ENCODE measurements around the gene COX19. TPM values are rescaled to one million over a fixed set of nuclear protein-coding genes. Genes with fewer than 3 reads are reported as not detected.

Gene COX19
- polyA plus RNA-seq, 1 donor from 2014 or later, result 16.0 TPM

GRCh38 chr7:1011297-1012003 lies 36.1 kb upstream of the COX19 start:
- peaks cover 11% of the 10 kb centered on the region for H3K36me3 ChIP-seq (ENCODE audit: insufficient read depth, low read length)
- no peaks in the 10 kb centered on the region for H3K9me3 ChIP-seq (ENCODE audit: low read length)
- no peak overlapping the region for H3K4me3 ChIP-seq (ENCODE audit: low read length)
- H3F3A ChIP-seq (ENCODE audit: insufficient read depth, low read length, poor library complexity, severe bottlenecking), result no peaks in the 10 kb centered on the region
- no peak overlapping the region for H3K4me2 ChIP-seq (ENCODE audit: low read length)
- no peak overlapping the region for H3K27ac ChIP-seq (ENCODE audit: low read length)
- H3K79me2 ChIP-seq (replicated peaks; ENCODE audit: insufficient read depth, low read length), result peaks cover 5% of the 10 kb centered on the region
- no peak overlapping the region for H3K9ac ChIP-seq (ENCODE audit: low read length)
- TF ChIP-seq EP300 (conservative IDR thresholded peaks at IDR 0.05; ENCODE audit: poor library complexity, severe bottlenecking) (no peak), RAD21 (conservative IDR thresholded peaks at IDR 0.05) (no peak), POLR2AphosphoS5 (IDR thresholded peaks at IDR 0.05) (no peak)
- TF ChIP-seq, protein P1, sequence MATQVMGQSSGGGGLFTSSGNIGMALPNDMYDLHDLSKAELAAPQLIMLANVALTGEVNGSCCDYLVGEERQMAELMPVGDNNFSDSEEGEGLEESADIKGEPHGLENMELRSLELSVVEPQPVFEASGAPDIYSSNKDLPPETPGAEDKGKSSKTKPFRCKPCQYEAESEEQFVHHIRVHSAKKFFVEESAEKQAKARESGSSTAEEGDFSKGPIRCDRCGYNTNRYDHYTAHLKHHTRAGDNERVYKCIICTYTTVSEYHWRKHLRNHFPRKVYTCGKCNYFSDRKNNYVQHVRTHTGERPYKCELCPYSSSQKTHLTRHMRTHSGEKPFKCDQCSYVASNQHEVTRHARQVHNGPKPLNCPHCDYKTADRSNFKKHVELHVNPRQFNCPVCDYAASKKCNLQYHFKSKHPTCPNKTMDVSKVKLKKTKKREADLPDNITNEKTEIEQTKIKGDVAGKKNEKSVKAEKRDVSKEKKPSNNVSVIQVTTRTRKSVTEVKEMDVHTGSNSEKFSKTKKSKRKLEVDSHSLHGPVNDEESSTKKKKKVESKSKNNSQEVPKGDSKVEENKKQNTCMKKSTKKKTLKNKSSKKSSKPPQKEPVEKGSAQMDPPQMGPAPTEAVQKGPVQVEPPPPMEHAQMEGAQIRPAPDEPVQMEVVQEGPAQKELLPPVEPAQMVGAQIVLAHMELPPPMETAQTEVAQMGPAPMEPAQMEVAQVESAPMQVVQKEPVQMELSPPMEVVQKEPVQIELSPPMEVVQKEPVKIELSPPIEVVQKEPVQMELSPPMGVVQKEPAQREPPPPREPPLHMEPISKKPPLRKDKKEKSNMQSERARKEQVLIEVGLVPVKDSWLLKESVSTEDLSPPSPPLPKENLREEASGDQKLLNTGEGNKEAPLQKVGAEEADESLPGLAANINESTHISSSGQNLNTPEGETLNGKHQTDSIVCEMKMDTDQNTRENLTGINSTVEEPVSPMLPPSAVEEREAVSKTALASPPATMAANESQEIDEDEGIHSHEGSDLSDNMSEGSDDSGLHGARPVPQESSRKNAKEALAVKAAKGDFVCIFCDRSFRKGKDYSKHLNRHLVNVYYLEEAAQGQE (IDR thresholded peaks at IDR 0.05; ENCODE audit: borderline replicate concordance), result no peak
- H3K9me2 ChIP-seq (ENCODE audit: insufficient read depth, low read length), result no peaks in the 10 kb centered on the region
- H4K20me1 ChIP-seq (ENCODE audit: insufficient read depth), result peaks cover 11% of the 10 kb centered on the region
- no peak overlapping the region for H2AFZ ChIP-seq (ENCODE audit: low read depth, low read length)
- H3K27me3 ChIP-seq (ENCODE audit: insufficient read depth, low read depth, low read length), result no peaks in the 10 kb centered on the region

DNA sequence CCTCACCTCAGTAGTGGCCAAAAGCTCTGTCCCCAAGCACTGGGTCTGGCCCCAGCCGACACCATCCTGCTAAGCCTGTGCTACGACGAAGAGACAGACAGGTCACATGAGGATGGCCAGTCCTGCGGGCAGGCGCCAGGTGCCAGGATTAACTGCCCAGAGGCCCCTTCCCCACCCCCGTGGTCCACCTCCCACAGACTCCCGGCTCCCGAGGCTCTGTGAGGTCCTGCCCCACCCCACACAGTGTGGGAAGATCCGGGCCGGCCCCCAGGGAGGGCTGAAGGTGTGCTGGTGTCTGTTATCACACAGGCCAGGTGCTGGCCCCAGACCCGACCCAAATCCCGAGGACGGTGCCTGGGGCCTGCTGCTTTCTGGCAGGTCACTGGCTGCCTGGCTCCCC lies 34.9 kb upstream of the COX19 start:
- no peak overlapping the region for H3K27ac ChIP-seq (ENCODE audit: low read length)
- H3K36me3 ChIP-seq (ENCODE audit: insufficient read depth, low read length), result peaks cover 11% of the 10 kb centered on the region
- no peak overlapping the region for H2AFZ ChIP-seq (ENCODE audit: low read depth, low read length)
- H3F3A ChIP-seq (ENCODE audit: insufficient read depth, low read length, poor library complexity, severe bottlenecking), result no peaks in the 10 kb centered on the region
- H3K4me3 ChIP-seq (ENCODE audit: low read length), result no peak overlapping the region
- H3K27me3 ChIP-seq (ENCODE audit: insufficient read depth, low read depth, low read length), result no peaks in the 10 kb centered on the region
- no peak overlapping the region for H3K4me2 ChIP-seq (ENCODE audit: low read length)
- peaks cover 11% of the 10 kb centered on the region for H4K20me1 ChIP-seq (ENCODE audit: insufficient read depth)
- no peaks in the 10 kb centered on the region for H3K9me2 ChIP-seq (ENCODE audit: insufficient read depth, low read length)
- H3K9ac ChIP-seq (ENCODE audit: low read length), result no peak overlapping the region
- TF ChIP-seq, protein P2, sequence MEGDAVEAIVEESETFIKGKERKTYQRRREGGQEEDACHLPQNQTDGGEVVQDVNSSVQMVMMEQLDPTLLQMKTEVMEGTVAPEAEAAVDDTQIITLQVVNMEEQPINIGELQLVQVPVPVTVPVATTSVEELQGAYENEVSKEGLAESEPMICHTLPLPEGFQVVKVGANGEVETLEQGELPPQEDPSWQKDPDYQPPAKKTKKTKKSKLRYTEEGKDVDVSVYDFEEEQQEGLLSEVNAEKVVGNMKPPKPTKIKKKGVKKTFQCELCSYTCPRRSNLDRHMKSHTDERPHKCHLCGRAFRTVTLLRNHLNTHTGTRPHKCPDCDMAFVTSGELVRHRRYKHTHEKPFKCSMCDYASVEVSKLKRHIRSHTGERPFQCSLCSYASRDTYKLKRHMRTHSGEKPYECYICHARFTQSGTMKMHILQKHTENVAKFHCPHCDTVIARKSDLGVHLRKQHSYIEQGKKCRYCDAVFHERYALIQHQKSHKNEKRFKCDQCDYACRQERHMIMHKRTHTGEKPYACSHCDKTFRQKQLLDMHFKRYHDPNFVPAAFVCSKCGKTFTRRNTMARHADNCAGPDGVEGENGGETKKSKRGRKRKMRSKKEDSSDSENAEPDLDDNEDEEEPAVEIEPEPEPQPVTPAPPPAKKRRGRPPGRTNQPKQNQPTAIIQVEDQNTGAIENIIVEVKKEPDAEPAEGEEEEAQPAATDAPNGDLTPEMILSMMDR (IDR thresholded peaks at IDR 0.05; ENCODE audit: poor library complexity, severe bottlenecking), result no peak
- TF ChIP-seq EP300 (conservative IDR thresholded peaks at IDR 0.05; ENCODE audit: poor library complexity, severe bottlenecking), result no peak
- TF ChIP-seq EZH2 (IDR thresholded peaks at IDR 0.05; ENCODE audit: borderline replicate concordance, insufficient read depth, low read length, poor library complexity, severe bottlenecking), result no peak
- no peak for TF ChIP-seq TAF1 (IDR thresholded peaks at IDR 0.05; ENCODE audit: low read depth)
- TF ChIP-seq SMC3 (conservative IDR thresholded peaks at IDR 0.05; ENCODE audit: poor library complexity), result no peak
- TF ChIP-seq POLR2AphosphoS5 (IDR thresholded peaks at IDR 0.05), result no peak
- TF ChIP-seq, protein P1 (IDR thresholded peaks at IDR 0.05; ENCODE audit: borderline replicate concordance), result no peak
- TF ChIP-seq RAD21 (conservative IDR thresholded peaks at IDR 0.05), result no peak
- TF ChIP-seq MXI1 (conservative IDR thresholded peaks at IDR 0.05; ENCODE audit: poor library complexity, severe bottlenecking), result no peak
- no peaks in the 10 kb centered on the region for H3K9me3 ChIP-seq (ENCODE audit: low read length)
- H3K79me2 ChIP-seq (replicated peaks; ENCODE audit: insufficient read depth, low read length), result peaks cover 5% of the 10 kb centered on the region

Measured in neural cell (in vitro differentiated cells).